GM12873 (cell line): Measurements from ENCODE around the gene TNFSF10.

ENCODE experiments used
- TF ChIP-seq, protein P1 (sequence below): IDR thresholded peaks from 2 replicates; pipeline ENCODE4 v1.5.1; 2012; ENCODE audit warnings: low read depth, mild to moderate bottlenecking, moderate library complexity, low read length, control low read depth; ENCODE audit not compliant: insufficient read depth; ENCODE audit errors: missing control alignments

TNFSF10 gene

DNA sequence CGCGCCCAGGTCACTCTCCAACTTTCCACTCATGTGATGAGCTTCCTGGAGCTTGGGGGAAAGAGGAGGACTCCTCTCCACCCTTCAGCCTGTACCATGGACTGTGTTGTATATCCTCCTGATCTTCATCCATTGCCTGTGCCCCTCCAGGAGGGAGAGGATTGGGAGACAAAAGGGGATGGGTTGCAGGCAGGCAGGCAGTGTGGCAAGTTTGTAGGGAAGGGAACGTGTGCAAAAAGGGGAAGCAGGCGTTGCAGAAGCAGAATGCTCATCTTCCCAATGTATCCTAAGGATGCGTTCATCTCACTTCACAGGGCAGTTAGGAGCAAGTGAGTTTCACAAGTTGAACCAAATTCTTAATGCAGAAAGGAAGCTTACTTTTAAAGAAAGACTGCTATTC, 46.9 kb downstream of the TNFSF10 start:
- TF ChIP-seq, protein P1, sequence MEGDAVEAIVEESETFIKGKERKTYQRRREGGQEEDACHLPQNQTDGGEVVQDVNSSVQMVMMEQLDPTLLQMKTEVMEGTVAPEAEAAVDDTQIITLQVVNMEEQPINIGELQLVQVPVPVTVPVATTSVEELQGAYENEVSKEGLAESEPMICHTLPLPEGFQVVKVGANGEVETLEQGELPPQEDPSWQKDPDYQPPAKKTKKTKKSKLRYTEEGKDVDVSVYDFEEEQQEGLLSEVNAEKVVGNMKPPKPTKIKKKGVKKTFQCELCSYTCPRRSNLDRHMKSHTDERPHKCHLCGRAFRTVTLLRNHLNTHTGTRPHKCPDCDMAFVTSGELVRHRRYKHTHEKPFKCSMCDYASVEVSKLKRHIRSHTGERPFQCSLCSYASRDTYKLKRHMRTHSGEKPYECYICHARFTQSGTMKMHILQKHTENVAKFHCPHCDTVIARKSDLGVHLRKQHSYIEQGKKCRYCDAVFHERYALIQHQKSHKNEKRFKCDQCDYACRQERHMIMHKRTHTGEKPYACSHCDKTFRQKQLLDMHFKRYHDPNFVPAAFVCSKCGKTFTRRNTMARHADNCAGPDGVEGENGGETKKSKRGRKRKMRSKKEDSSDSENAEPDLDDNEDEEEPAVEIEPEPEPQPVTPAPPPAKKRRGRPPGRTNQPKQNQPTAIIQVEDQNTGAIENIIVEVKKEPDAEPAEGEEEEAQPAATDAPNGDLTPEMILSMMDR = no peak

DNA sequence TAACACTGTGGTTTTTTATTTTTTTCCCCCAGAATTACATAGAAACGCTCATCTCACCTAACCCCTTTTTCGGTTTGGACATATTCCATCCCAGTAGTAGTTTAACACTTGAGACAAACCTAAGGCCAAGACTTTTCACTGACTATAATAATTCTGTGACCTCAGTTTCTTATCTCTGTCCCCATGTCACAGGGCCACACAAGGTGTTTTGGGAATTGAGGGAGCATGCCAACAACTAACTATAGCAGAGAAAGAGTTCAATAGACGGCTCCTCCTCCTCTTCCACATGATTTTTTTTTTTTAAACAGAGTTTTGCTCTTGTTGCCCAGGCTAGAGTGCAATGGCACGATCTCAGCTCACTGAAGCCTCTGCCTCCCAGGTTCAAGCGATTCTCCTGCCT, 47.5 kb downstream of the TNFSF10 start:
- TF ChIP-seq, protein P1 = no peak

DNA sequence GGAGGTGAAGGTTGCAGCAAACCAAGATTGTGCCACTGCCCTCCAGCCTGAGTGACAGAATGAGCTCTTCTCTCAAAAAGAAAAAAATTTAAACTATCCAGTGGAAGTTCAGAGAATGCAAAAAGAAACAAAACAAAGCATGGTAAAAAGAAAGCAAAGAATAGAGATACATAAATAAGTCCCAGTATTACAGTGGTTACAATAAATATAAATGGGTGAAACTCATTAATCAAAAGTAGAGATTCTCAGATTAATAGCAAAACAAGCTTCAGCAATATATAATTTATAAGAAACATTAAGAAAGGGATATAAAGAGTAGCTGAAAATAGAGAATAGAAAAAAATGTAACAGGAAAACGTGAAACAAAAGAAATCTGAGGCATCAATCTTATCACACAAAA, 51.3 kb downstream of the TNFSF10 start:
- TF ChIP-seq, protein P1 = no peak

DNA sequence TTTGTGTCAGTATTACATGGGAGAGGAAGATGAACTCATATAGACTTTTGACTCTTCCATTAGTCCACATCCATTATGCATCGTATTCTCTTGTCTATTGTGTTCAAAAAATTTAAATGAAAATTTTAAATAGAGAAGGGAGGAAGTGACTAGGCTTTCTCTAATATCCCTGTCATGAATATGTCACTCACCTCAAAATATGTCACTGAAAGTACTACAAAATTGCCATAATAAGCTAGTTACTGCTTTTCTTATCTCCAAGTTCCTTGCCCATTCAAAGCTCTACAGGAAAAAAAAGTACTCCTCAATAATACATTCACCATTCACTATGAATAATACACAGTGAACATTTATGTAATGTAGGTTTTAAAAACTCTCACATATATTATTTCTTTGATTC, 52.6 kb downstream of the TNFSF10 start:
- TF ChIP-seq, protein P1 = no peak

DNA sequence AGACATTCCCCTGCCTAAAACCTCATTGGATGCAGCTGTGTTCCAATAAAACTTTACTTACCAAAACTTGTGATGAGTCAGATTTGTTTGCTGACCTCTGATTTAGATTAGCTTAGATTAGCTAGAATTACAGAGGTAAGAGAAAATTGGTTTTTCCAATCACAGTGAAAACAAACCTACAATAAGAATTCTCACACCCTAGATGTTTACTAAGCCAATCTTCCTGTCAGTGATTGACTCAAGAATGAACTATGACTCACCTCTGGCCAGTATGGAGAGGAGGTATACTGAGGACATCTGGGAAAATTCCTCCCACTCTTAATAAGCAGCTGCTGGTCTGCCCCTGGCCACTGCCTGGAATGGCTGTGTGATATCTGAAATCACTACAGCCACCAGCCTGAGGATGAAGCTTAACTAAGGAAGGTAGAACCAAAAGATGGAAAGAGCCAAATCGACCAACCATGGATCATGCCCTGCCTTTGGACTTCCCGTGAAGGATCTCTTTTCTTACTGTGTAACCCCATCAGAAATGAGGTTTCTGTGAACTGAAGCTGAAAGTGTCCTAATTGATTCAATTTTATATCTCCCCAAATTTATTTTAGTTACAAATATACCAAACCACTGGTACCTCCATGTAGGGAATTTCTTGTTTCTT, 55.9 kb downstream of the TNFSF10 start:
- TF ChIP-seq, protein P1 = no peak

DNA sequence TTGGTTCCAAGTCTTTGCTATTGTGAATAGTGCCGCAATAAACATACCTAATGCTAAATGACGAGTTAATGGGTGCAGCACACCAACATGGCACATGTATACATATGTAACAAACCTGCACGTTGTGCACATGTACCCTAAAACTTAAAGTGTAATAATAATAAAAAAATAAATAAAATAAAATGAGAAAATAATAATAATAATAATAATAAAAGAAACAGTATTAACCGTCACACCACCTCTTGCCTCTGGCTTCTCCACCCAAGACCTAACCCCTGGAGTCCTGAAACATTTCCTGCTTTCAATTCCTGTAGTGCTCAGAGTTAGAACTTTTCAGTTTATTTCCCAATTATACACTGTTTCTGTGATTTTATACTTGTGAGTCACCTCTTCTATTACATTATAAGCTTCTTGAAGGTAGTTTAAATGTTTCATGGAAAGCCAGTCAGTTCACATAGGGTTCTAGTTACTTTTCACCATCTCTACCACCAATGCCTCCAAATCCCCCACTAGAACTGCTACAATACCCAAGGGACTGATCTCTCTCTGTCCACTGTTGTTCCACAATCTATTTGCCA, 56.6 kb downstream of the TNFSF10 start:
- TF ChIP-seq, protein P1 = no peak

DNA sequence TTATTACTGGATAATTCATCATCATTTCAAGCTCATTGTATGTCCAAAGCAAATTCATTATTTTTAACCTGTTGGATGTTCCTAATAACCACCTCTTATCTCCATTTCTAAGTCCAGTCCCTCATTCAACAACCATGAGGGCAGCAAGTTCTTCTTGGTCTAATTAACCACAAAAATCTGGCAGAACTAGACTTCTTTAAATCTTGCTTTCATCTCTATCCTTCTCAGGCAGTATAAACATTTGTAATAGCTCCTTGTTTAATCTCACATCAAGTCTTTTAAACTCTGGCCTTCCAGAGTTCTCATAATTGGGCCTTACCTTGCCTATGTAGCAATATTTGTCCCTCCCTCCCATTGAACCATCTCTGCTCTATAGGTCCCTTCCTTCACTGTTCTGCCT, 57.9 kb downstream of the TNFSF10 start:
- TF ChIP-seq, protein P1 = no peak

DNA sequence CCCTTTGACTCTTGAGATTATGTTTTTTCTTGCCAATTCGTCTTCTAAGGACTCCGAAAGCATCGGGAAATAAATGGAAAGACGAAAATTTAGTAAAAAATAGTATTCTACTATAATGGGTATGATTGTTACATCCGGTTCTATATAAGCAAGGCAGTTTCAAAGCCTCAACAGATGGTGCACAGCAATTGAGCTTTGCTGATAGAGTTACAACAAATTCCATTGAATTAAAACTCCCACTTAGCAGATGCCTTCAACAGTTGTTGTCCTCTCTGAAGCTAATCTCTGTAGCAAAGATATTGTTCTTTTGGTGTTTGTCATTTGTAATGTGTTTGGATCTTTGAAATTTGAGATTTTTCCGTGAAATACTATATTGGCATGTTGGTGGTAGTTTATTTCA, 58.9 kb downstream of the TNFSF10 start:
- TF ChIP-seq, protein P1 = no peak
